A549 (cell line): Measurements from ENCODE around the gene ARHGAP26. TPM values are rescaled to one million over a fixed set of nuclear protein-coding genes. Genes with fewer than 3 reads are reported as not detected.
A peak's percentile ranks its signal among the peaks of the same experiment; 100 is the strongest.

Experiments used
- ATAC-seq, 2 experiments: fragments of 200-7000 bp in 1 of 2; fragments of >200 bp in 1 of 2; cut with Nextera tagmentation in 1 of 2; cut with Tn5 transposase in 1 of 2; 3 replicates each; pipeline versions ENCODE4 v1.8.0 to v1.9.1; 2018 to 2020; ENCODE audit warnings: mild to moderate bottlenecking in 1 of 2, moderate library complexity in 1 of 2
- CTCF ChIA-PET: fragments of 300-600 bp; sonication (Branson Sonifier 250); formaldehyde crosslinking; extraction: SDS; loops from one replicate; lab custom pipeline; 2021; ENCODE audit warnings: antibody characterized with exemption, inconsistent platforms; lab: Yijun Ruan, JAX
- POLR2A ChIA-PET: fragments of 350-600 bp; formaldehyde crosslinking; extraction: SDS; loops from one replicate; lab custom pipeline; 2021; ENCODE audit warnings: antibody characterized with exemption, inconsistent platforms; lab: Yijun Ruan, JAX
- DNase-seq, 2 experiments: peaks; one replicate each; pipeline versions ENCODE4 v3.0.0 to v3.0.0-alpha.2; 2011 to 2016; ENCODE audit warnings: low read depth in 1 of 2, low spot score in 1 of 2
- FAIRE-seq: peaks from 2 replicates; lab custom pipeline; 2011; peaks lifted over from hg19 to GRCh38; lab: Jason Lieb, UNC
- H3K27ac ChIP-seq, 2 experiments: fragments of >200 bp; sonication (Bioruptor Twin); formaldehyde crosslinking; 3 replicates each; pipeline ENCODE4 v1.5.1; 2016 to 2017
- H3K4me1 ChIP-seq: fragments of >200 bp; sonication (Bioruptor Twin); formaldehyde crosslinking; 3 replicates; pipeline ENCODE4 v1.6.1; 2016
- H3K4me2 ChIP-seq: fragments of >200 bp; sonication (Bioruptor Twin); formaldehyde crosslinking; 3 replicates; pipeline ENCODE4 v1.6.1; 2016
- H3K4me3 ChIP-seq: fragments of >200 bp; sonication (Bioruptor Twin); formaldehyde crosslinking; 3 replicates; pipeline ENCODE4 v1.5.1; 2016
- H3K9me3 ChIP-seq: fragments of >200 bp; sonication (Bioruptor Twin); formaldehyde crosslinking; 3 replicates; pipeline ENCODE4 v1.6.1; 2016
- BHLHE40 ChIP-seq: IDR thresholded peaks from 2 replicates; pipeline ENCODE4 v1.6.1; 2012; ENCODE audit warnings: low read depth, low read length, inconsistent platforms
- EHF ChIP-seq: fragments of 250-450 bp; sonication (Bioruptor Pico); IDR thresholded peaks from 2 replicates; pipeline ENCODE4 v1.5.0; 2020; ENCODE audit warnings: mild to moderate bottlenecking
- EP300 ChIP-seq, 2 experiments: fragments of >200 bp; sonication (Bioruptor Twin); formaldehyde crosslinking; IDR thresholded peaks; 2 replicates in 1 of 2; 3 replicates in 1 of 2; pipeline ENCODE4 v1.6.1; 2016 to 2017
- FOSL2 ChIP-seq, 2 experiments: fragments of 450-650 bp in 1 of 2; fragments of >200 bp in 1 of 2; sonication (Bioruptor Twin) in 1 of 2; formaldehyde crosslinking; IDR thresholded peaks; 2 replicates each; pipeline versions ENCODE4 v1.5.0 to v1.6.1; 2016 to 2020; ENCODE audit warnings: mild to moderate bottlenecking in 1 of 2, moderate library complexity in 1 of 2
- HOXB13 ChIP-seq: fragments of 250-450 bp; sonication (Bioruptor Pico); IDR thresholded peaks from 2 replicates; pipeline ENCODE4 v1.5.0; 2020; ENCODE audit warnings: low read depth, mild to moderate bottlenecking, moderate library complexity
- KDM1A ChIP-seq: fragments of 200-600 bp; sonication (generic); IDR thresholded peaks from 2 replicates; pipeline ENCODE4 v1.6.1; 2016; ENCODE audit warnings: low read depth, mild to moderate bottlenecking
- MYC ChIP-seq: IDR thresholded peaks from 2 replicates; pipeline ENCODE4 v1.6.1; 2012; ENCODE audit warnings: mild to moderate bottlenecking, inconsistent platforms, low read length, improper control_type of control experiment, borderline replicate concordance
- NFE2L2 ChIP-seq: fragments of 150-350 bp; conservative IDR thresholded peaks from 2 replicates; pipeline ENCODE4 v1.6.1; 2014; ENCODE audit warnings: low read length
- PHF8 ChIP-seq: fragments of 200-600 bp; sonication (generic); IDR thresholded peaks from 2 replicates; pipeline ENCODE4 v1.6.1; 2016; ENCODE audit warnings: low read depth, mild to moderate bottlenecking, antibody characterized with exemption, moderate library complexity, borderline replicate concordance
- POLR2A ChIP-seq: IDR thresholded peaks from 2 replicates; pipeline ENCODE4 v1.6.1; 2012; ENCODE audit warnings: mild to moderate bottlenecking, low read length
- POLR2AphosphoS2 ChIP-seq: conservative IDR thresholded peaks from 2 replicates; pipeline ENCODE4 v1.6.1; 2012; ENCODE audit warnings: low read length, improper control_type of control experiment, inconsistent platforms
- RAD21 ChIP-seq, 2 experiments: fragments of >200 bp in 1 of 2; sonication (Bioruptor Twin) in 1 of 2; formaldehyde crosslinking in 1 of 2; IDR thresholded peaks in 1 of 2; conservative IDR thresholded peaks in 1 of 2; 2 replicates in 1 of 2; 3 replicates in 1 of 2; pipeline ENCODE4 v1.6.1; 2012 to 2018; ENCODE audit warnings: inconsistent platforms in 1 of 2
- RARB ChIP-seq: fragments of 250-450 bp; sonication (Bioruptor Pico); IDR thresholded peaks from 2 replicates; pipeline ENCODE4 v1.8.0; 2021; ENCODE audit warnings: mild to moderate bottlenecking, moderate library complexity
- RFX5 ChIP-seq: fragments of 450-650 bp; IDR thresholded peaks from 2 replicates; pipeline ENCODE4 v1.7.1; 2014; ENCODE audit warnings: antibody characterized with exemption, mild to moderate bottlenecking, moderate library complexity
- RNF2 ChIP-seq: fragments of 200-600 bp; sonication (generic); IDR thresholded peaks from 2 replicates; pipeline ENCODE4 v1.6.1; 2016; ENCODE audit warnings: low read depth, mild to moderate bottlenecking, antibody characterized with exemption, moderate library complexity, borderline replicate concordance
- SMC3 ChIP-seq: fragments of >200 bp; sonication (Bioruptor Twin); formaldehyde crosslinking; IDR thresholded peaks from 3 replicates; pipeline ENCODE4 v1.6.1; 2018; ENCODE audit warnings: inconsistent platforms
- SREBF2 ChIP-seq: fragments of 450-650 bp; IDR thresholded peaks from 2 replicates; pipeline ENCODE4 v1.6.1; 2014; ENCODE audit warnings: mild to moderate bottlenecking, moderate library complexity
- TFCP2L1 ChIP-seq: fragments of 250-450 bp; sonication (Bioruptor Pico); IDR thresholded peaks from 2 replicates; pipeline ENCODE4 v1.5.0; 2021; ENCODE audit warnings: mild to moderate bottlenecking
- ZFP36 ChIP-seq: fragments of 450-650 bp; IDR thresholded peaks from 2 replicates; pipeline ENCODE4 v1.6.1; 2014; ENCODE audit warnings: borderline replicate concordance; ENCODE audit not compliant: partially characterized antibody
- ZNF302 ChIP-seq: fragments of 250-450 bp; sonication (Bioruptor Pico); IDR thresholded peaks from 2 replicates; pipeline ENCODE4 v1.9.0; 2021; ENCODE audit warnings: inconsistent platforms, mild to moderate bottlenecking, moderate library complexity
- WGBS: methylation state at CpG from one replicate; pipeline ENCODE4 v1.1.6; 2017; ENCODE audit errors: missing lambda C conversion rate; 5-methylcytosine and 5-hydroxymethylcytosine counted together
- polyA plus RNA-seq, 4 experiments: library from polyadenylated mRNA; depleted of rRNA in 3 of 4; stranded (reverse); fragments of >200 nt; fragmentation: RNase III in 1 of 4; extraction: RNeasy Plus Mini Kit Qiagen cat#74134 plus additional on column Dnase treatment in 1 of 4; gene quantifications; 2 replicates in 3 of 4; 3 replicates in 1 of 4; pipeline ENCODE4 v1.2.3, GENCODE V29; 2011 to 2017
- TF ChIP-seq, protein P1 (sequence below): fragments of >200 bp; sonication (Bioruptor Twin); formaldehyde crosslinking; IDR thresholded peaks from 3 replicates; pipeline ENCODE4 v1.5.1; 2016
- TF ChIP-seq, protein P2 (sequence below): fragments of >200 bp; sonication (Bioruptor Twin); formaldehyde crosslinking; IDR thresholded peaks from 2 replicates; pipeline ENCODE4 v1.6.1; 2016
- TF ChIP-seq, protein P3 (sequence below): IDR thresholded peaks from 2 replicates; pipeline ENCODE4 v1.6.1; 2012
- TF ChIP-seq, protein P4 (sequence below): fragments of 200-600 bp; sonication (generic); IDR thresholded peaks from 2 replicates; pipeline ENCODE4 v1.6.1; 2016; ENCODE audit warnings: antibody characterized with exemption, mild to moderate bottlenecking, moderate library complexity
- TF ChIP-seq, protein P5 (sequence below): fragments of 150-350 bp; IDR thresholded peaks from 2 replicates; pipeline ENCODE4 v1.6.1; 2014; ENCODE audit warnings: low read depth, mild to moderate bottlenecking, low read length

ARHGAP26 gene
- polyA plus RNA-seq, 2 of the 4 experiments (the other 2 are of a cell fraction) = 6.6 to 19.1 TPM

DNA sequence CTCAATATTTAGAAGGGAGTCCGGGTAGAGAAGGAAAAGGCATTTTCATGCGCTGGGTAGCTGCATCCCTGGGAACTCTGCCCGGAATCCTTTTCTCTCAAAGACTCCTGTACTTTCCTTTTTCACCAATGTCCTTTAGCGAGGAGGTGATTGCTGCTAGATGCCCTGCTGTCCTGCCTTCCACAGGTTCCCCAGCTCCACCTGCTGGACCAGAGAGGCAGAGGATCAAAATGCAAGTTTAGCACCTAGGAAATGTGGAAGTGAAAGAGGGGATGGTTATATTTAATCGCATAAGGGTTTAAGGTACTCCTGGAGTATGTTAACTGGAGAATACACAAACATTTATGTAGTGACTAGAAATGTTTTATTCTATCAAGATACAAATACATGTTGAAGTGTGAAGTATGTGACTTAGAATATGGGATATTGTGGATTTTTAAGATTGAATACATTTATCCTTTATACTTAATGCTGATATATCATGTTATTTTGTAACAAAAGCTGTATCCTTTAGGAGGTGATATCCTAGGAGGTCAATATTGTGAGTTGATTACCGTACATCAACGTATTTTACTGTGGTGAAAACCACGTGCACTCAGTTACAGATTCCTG is 145.7 kb downstream of the ARHGAP26 start:
- ATAC-seq (peak; percentile 94 to 95; a peak in 5 of 6 replicates), DNase-seq (peak; percentile 52 to 63), FAIRE-seq (peak; percentile 46)
- Histone ChIP-seq H3K4me3 (no peak overlapping the region), H3K4me1 (peaks cover 10% of the 10 kb centered on the region), H3K9me3 (no peaks in the 10 kb centered on the region), H3K4me2 (0 out of 3 replicates have a peak overlapping the region, but pooled peaks have one; percentile 25), H3K27ac (no peak overlapping the region)
- CTCF ChIA-PET = interaction anchor here (0.7 to 3.5 kb wide), 20 partner anchors 9 to 910 kb away, joined by 3 to 17 read pairs (median 4); no protein-coding TSS in a partner anchor
- TF ChIP-seq TFCP2L1 (CRISPR knock-in tag) = no peak
- no peak for TF ChIP-seq EP300 (IDR thresholded peaks at IDR 0.05)
- TF ChIP-seq, protein P1, sequence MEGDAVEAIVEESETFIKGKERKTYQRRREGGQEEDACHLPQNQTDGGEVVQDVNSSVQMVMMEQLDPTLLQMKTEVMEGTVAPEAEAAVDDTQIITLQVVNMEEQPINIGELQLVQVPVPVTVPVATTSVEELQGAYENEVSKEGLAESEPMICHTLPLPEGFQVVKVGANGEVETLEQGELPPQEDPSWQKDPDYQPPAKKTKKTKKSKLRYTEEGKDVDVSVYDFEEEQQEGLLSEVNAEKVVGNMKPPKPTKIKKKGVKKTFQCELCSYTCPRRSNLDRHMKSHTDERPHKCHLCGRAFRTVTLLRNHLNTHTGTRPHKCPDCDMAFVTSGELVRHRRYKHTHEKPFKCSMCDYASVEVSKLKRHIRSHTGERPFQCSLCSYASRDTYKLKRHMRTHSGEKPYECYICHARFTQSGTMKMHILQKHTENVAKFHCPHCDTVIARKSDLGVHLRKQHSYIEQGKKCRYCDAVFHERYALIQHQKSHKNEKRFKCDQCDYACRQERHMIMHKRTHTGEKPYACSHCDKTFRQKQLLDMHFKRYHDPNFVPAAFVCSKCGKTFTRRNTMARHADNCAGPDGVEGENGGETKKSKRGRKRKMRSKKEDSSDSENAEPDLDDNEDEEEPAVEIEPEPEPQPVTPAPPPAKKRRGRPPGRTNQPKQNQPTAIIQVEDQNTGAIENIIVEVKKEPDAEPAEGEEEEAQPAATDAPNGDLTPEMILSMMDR = peak; percentile 67
- peak; percentile 65 for TF ChIP-seq SMC3
- no peak for TF ChIP-seq ZFP36
- TF ChIP-seq NFE2L2 = no peak
- TF ChIP-seq, protein P2, sequence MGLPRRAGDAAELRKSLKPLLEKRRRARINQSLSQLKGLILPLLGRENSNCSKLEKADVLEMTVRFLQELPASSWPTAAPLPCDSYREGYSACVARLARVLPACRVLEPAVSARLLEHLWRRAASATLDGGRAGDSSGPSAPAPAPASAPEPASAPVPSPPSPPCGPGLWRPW = no peak
- no peak for TF ChIP-seq RARB (CRISPR knock-in tag)
- TF ChIP-seq RAD21 (conservative IDR thresholded peaks at IDR 0.05 in 1 of 2, IDR thresholded peaks at IDR 0.05 in 1 of 2) = peak; percentile 61 to 78
- WGBS = 54% methylated on average over 8 of the region's 8 CpGs
- POLR2A ChIA-PET = no interaction called here

DNA sequence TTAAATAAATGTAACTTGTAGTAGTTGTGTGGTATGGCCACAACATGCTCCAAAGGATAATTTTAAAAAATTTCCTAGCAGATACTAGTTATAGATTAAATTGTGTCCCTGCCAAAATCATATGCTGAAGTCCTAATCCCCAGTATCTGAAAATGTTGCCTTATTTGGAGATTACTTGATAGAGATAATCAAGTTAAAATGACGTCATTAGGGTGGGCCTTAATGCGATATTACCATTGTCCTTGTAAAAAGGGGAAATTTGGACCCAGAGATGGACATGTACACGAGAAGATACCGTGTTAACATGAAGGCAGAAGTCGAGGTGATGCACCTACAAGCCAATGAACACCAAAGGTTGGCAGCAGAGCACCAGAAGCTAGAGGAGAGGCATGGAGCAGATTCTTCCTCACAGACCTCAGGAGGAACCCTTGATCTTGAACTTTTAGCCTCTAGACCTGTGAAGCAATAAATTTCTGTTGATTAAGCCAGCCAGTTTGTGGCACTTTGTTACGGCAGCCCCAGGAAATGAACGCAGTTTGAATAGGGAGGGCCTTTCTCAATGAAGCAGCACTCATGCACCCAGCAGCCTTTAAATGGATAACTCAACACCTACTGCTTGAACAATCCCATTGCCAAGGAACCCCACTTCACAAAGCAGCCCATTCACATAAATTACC is 148.9 kb downstream of the ARHGAP26 start:
- CTCF ChIA-PET = interaction anchor here (0.8 to 3.5 kb wide), 4 partner anchors 31 to 205 kb away, joined by 3 to 11 read pairs (median 6); no protein-coding TSS in a partner anchor
- H3K27ac ChIP-seq = 0 out of 6 replicates have a peak overlapping the region, but pooled peaks of 1 of the 2 experiments have one; percentile 2
- H3K4me2 ChIP-seq = no peak overlapping the region
- FAIRE-seq = no peak
- ATAC-seq = no peak
- WGBS = 82% methylated on average over 7 of the region's 7 CpGs
- H3K4me1 ChIP-seq = peaks cover 41% of the 10 kb centered on the region
- no peak for TF ChIP-seq RARB (CRISPR knock-in tag)
- TF ChIP-seq ZFP36 = no peak
- no peak for TF ChIP-seq MYC
- TF ChIP-seq, protein P3, sequence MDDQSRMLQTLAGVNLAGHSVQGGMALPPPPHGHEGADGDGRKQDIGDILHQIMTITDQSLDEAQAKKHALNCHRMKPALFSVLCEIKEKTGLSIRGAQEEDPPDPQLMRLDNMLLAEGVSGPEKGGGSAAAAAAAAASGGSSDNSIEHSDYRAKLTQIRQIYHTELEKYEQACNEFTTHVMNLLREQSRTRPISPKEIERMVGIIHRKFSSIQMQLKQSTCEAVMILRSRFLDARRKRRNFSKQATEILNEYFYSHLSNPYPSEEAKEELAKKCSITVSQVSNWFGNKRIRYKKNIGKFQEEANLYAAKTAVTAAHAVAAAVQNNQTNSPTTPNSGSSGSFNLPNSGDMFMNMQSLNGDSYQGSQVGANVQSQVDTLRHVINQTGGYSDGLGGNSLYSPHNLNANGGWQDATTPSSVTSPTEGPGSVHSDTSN = no peak
- no peak for TF ChIP-seq EHF (CRISPR knock-in tag)
- TF ChIP-seq RNF2 = no peak
- TF ChIP-seq POLR2A = no peak
- no peak for TF ChIP-seq POLR2AphosphoS2
- no peak for TF ChIP-seq EP300 (IDR thresholded peaks at IDR 0.05)
- TF ChIP-seq KDM1A = no peak
- no peak for TF ChIP-seq PHF8
- no peak for TF ChIP-seq BHLHE40
- TF ChIP-seq RFX5 = no peak
- no peak for TF ChIP-seq FOSL2 (IDR thresholded peaks at IDR 0.05)
- TF ChIP-seq FOSL2 (CRISPR knock-in tag; IDR thresholded peaks at IDR 0.05) = no peak
- no peak for TF ChIP-seq SREBF2
- TF ChIP-seq ZNF302 = no peak
- TF ChIP-seq, protein P4, sequence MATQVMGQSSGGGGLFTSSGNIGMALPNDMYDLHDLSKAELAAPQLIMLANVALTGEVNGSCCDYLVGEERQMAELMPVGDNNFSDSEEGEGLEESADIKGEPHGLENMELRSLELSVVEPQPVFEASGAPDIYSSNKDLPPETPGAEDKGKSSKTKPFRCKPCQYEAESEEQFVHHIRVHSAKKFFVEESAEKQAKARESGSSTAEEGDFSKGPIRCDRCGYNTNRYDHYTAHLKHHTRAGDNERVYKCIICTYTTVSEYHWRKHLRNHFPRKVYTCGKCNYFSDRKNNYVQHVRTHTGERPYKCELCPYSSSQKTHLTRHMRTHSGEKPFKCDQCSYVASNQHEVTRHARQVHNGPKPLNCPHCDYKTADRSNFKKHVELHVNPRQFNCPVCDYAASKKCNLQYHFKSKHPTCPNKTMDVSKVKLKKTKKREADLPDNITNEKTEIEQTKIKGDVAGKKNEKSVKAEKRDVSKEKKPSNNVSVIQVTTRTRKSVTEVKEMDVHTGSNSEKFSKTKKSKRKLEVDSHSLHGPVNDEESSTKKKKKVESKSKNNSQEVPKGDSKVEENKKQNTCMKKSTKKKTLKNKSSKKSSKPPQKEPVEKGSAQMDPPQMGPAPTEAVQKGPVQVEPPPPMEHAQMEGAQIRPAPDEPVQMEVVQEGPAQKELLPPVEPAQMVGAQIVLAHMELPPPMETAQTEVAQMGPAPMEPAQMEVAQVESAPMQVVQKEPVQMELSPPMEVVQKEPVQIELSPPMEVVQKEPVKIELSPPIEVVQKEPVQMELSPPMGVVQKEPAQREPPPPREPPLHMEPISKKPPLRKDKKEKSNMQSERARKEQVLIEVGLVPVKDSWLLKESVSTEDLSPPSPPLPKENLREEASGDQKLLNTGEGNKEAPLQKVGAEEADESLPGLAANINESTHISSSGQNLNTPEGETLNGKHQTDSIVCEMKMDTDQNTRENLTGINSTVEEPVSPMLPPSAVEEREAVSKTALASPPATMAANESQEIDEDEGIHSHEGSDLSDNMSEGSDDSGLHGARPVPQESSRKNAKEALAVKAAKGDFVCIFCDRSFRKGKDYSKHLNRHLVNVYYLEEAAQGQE = no peak
- TF ChIP-seq HOXB13 (CRISPR knock-in tag) = no peak
- TF ChIP-seq, protein P5, sequence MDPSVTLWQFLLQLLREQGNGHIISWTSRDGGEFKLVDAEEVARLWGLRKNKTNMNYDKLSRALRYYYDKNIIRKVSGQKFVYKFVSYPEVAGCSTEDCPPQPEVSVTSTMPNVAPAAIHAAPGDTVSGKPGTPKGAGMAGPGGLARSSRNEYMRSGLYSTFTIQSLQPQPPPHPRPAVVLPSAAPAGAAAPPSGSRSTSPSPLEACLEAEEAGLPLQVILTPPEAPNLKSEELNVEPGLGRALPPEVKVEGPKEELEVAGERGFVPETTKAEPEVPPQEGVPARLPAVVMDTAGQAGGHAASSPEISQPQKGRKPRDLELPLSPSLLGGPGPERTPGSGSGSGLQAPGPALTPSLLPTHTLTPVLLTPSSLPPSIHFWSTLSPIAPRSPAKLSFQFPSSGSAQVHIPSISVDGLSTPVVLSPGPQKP = no peak
- TF ChIP-seq, all 56 proteins: peak for 0
- DNase-seq = no peak
- POLR2A ChIA-PET = no interaction called here
- H3K9me3 ChIP-seq = no peaks in the 10 kb centered on the region
- H3K4me3 ChIP-seq = no peak overlapping the region
